HepG2 (cell line): ENCODE results near the gene SLC2A5. TPM values are rescaled to one million over a fixed set of nuclear protein-coding genes. Genes with fewer than 3 reads are reported as not detected.

Source experiments
- ATAC-seq: fragments of 200-7000 bp; cut with Tn5 transposase; 3 replicates; pipeline ENCODE4 v1.9.1; 2020; ENCODE audit warnings: mild to moderate bottlenecking, moderate library complexity
- BruUV-seq: library from RNA; stranded (reverse); fragments of 400-500 nt; replicated peaks from 2 replicates; lab custom pipeline; 2021; lab: Mats Ljungman, UMichigan
- CTCF ChIA-PET: fragments of 300-600 bp; formaldehyde crosslinking; extraction: SDS; loops from one replicate; lab custom pipeline; 2021; ENCODE audit warnings: low total read pairs, inconsistent platforms, low intra/inter-chr PET ratio; lab: Yijun Ruan, JAX
- POLR2A ChIA-PET: fragments of 350-600 bp; sonication (Branson Sonifier 250); formaldehyde crosslinking; loops from one replicate; lab custom pipeline; 2020; ENCODE audit warnings: antibody characterized with exemption, inconsistent platforms; lab: Yijun Ruan, JAX
- DNase-seq: peaks from one replicate; pipeline ENCODE4 v3.0.0-alpha.2; 2015; ENCODE audit warnings: low spot score
- FAIRE-seq: peaks from 3 replicates; lab custom pipeline; 2011; peaks lifted over from hg19 to GRCh38; lab: Jason Lieb, UNC
- H2AFZ ChIP-seq: one replicate; pipeline ENCODE4 v1.6.1; 2011; ENCODE audit warnings: low read length, inconsistent platforms
- H3K27ac ChIP-seq: fragments of 300-600 bp; 3 replicates; pipeline ENCODE4 v1.8.0; 2011; ENCODE audit warnings: mixed run types, mild to moderate bottlenecking, mixed read lengths, low read length, inconsistent platforms; ENCODE audit not compliant: insufficient read depth; ENCODE audit errors: extremely low read length
- H3K27me3 ChIP-seq, 2 experiments: fragments of 200-600 bp in 1 of 2; 2 replicates in 1 of 2; 3 replicates in 1 of 2; pipeline versions ENCODE4 v1.6.0 to v1.8.0; 2011; ENCODE audit warnings: low read length in 2 of 2, mild to moderate bottlenecking in 2 of 2, moderate library complexity in 2 of 2, inconsistent platforms in 1 of 2; ENCODE audit not compliant: insufficient read depth in 2 of 2, control insufficient read depth in 1 of 2
- H3K36me3 ChIP-seq, 2 experiments: fragments of 200-600 bp in 1 of 2; replicated peaks in 1 of 2; 2 replicates in 1 of 2; 3 replicates in 1 of 2; pipeline versions ENCODE4 v1.5.1 to v1.8.0; 2011; ENCODE audit warnings: low read length in 2 of 2, inconsistent platforms in 1 of 2; ENCODE audit not compliant: insufficient read depth in 2 of 2, control insufficient read depth in 1 of 2
- H3K4me1 ChIP-seq: 2 replicates; pipeline ENCODE4 v1.5.1; 2012; ENCODE audit warnings: low read length, inconsistent platforms; ENCODE audit not compliant: insufficient read depth
- H3K4me2 ChIP-seq: 2 replicates; pipeline ENCODE4 v1.6.0; 2011; ENCODE audit warnings: low read depth, low read length, inconsistent platforms
- H3K4me3 ChIP-seq, 3 experiments: fragments of 200-600 bp in 1 of 3; sonication (generic), shearing (Covaris generic) in 1 of 3; replicated peaks in 1 of 3; 2 replicates each; pipeline ENCODE4 v1.5.1; 2011 to 2016; ENCODE audit warnings: low read length in 3 of 3, inconsistent platforms in 2 of 3, low read depth in 2 of 3, mild to moderate bottlenecking in 2 of 3, control low read depth in 1 of 3, mixed read lengths in 1 of 3; ENCODE audit not compliant: insufficient read depth in 1 of 3
- H3K79me2 ChIP-seq: one replicate; pipeline ENCODE4 v1.6.1; 2011; ENCODE audit warnings: low read length, inconsistent platforms; ENCODE audit not compliant: insufficient read depth
- H3K9ac ChIP-seq: 2 replicates; pipeline ENCODE4 v1.6.0; 2011; ENCODE audit warnings: mild to moderate bottlenecking, low read depth, low read length, inconsistent platforms; ENCODE audit not compliant: insufficient read depth
- H3K9me3 ChIP-seq: 2 replicates; pipeline ENCODE4 v1.5.1; 2012; ENCODE audit warnings: mild to moderate bottlenecking, low read length
- H4K20me1 ChIP-seq: 2 replicates; pipeline ENCODE4 v1.6.0; 2011; ENCODE audit warnings: inconsistent platforms, mild to moderate bottlenecking, low read length, moderate library complexity; ENCODE audit not compliant: insufficient read depth
- AGO1 ChIP-seq: fragments of 200-400 bp; formaldehyde crosslinking; IDR thresholded peaks from 2 replicates; pipeline ENCODE4 v1.6.1; 2017; ENCODE audit warnings: mild to moderate bottlenecking, low read depth, low read length, moderate library complexity; ENCODE audit not compliant: poor library complexity, severe bottlenecking
- ARHGAP35 ChIP-seq: sonication (generic); formaldehyde crosslinking; IDR thresholded peaks from 2 replicates; pipeline ENCODE4 v1.9.0; 2022; ENCODE audit warnings: mild to moderate bottlenecking, inconsistent platforms, moderate library complexity, missing genetic modification reagents, borderline replicate concordance
- HCFC1 ChIP-seq: fragments of 150-350 bp; IDR thresholded peaks from 2 replicates; pipeline ENCODE4 v1.6.1; 2014; ENCODE audit warnings: low read depth, low read length
- HNF4A ChIP-seq: sonication (generic); formaldehyde crosslinking; IDR thresholded peaks from 2 replicates; pipeline ENCODE4 v1.4.0; 2020; ENCODE audit warnings: missing genetic modification reagents
- HNRNPL ChIP-seq: fragments of 200-400 bp; formaldehyde crosslinking; IDR thresholded peaks from 2 replicates; pipeline ENCODE4 v1.6.1; 2017; ENCODE audit warnings: mild to moderate bottlenecking, low read depth, low read length
- HOXA5 ChIP-seq: sonication (generic); formaldehyde crosslinking; IDR thresholded peaks from 2 replicates; pipeline ENCODE4 v1.4.0; 2020; ENCODE audit warnings: missing genetic modification reagents
- MAF1 ChIP-seq: sonication (generic); formaldehyde crosslinking; IDR thresholded peaks from 2 replicates; pipeline ENCODE4 v1.5.0; 2020; ENCODE audit warnings: missing genetic modification reagents, borderline replicate concordance
- NFIC ChIP-seq: IDR thresholded peaks from 2 replicates; pipeline ENCODE4 v1.6.1; 2012; ENCODE audit warnings: mild to moderate bottlenecking, low read length, inconsistent platforms
- NR1H2 ChIP-seq: sonication (generic); formaldehyde crosslinking; IDR thresholded peaks from 2 replicates; pipeline ENCODE4 v1.8.1; 2022; ENCODE audit warnings: low read depth, missing genetic modification reagents, borderline replicate concordance
- TBP ChIP-seq: sonication (generic); formaldehyde crosslinking; IDR thresholded peaks from 2 replicates; pipeline ENCODE4 v1.5.0; 2020; ENCODE audit warnings: missing genetic modification reagents
- TCF7 ChIP-seq: sonication (generic); IDR thresholded peaks from 2 replicates; pipeline ENCODE4 v1.6.1; 2016; ENCODE audit warnings: antibody characterized with exemption, low read depth
- TRIM22 ChIP-seq: fragments of 450-650 bp; IDR thresholded peaks from 2 replicates; pipeline ENCODE4 v1.6.1; 2017
- TRIM24 ChIP-seq: sonication (generic); formaldehyde crosslinking; IDR thresholded peaks from 2 replicates; pipeline ENCODE4 v1.8.0; 2022; ENCODE audit warnings: mild to moderate bottlenecking, missing genetic modification reagents
- XRCC5 ChIP-seq: fragments of 200-400 bp; formaldehyde crosslinking; optimal IDR thresholded peaks from 2 replicates; pipeline ENCODE3; 2017; ENCODE audit warnings: mild to moderate bottlenecking, low read length
- ZNF335 ChIP-seq: sonication (generic); formaldehyde crosslinking; IDR thresholded peaks from 2 replicates; pipeline ENCODE4 v1.4.0; 2020; ENCODE audit warnings: missing genetic modification reagents
- ZNF468 ChIP-seq: sonication (generic); formaldehyde crosslinking; IDR thresholded peaks from 2 replicates; pipeline ENCODE4 v1.8.0; 2022; ENCODE audit warnings: mild to moderate bottlenecking, moderate library complexity, missing genetic modification reagents
- ZNF563 ChIP-seq: sonication (generic); formaldehyde crosslinking; IDR thresholded peaks from 2 replicates; pipeline ENCODE4 v1.8.0; 2022; ENCODE audit warnings: mild to moderate bottlenecking, moderate library complexity, missing genetic modification reagents
- WGBS: methylation state at CpG from one replicate; pipeline ENCODE4 v1.1.6; 2017; ENCODE audit warnings: low lambda C conversion rate; 5-methylcytosine and 5-hydroxymethylcytosine counted together
- in situ Hi-C: cut with HindIII; loops from 2 replicates; pipeline ENCODE4 v1.10.0; 2017; ENCODE audit warnings: low pct_unique_long_range_greater_than_20kb; ENCODE audit not compliant: extremely low pct_ligation_motif_present
- intact Hi-C: fragments of 100-400 bp; cut with micrococcal nuclease; formaldehyde crosslinking; loops from one replicate; pipeline ENCODE4 v1.10.0; 2022; ENCODE audit not compliant: unreplicated experiment
- polyA plus RNA-seq, 8 experiments: library from polyadenylated mRNA; depleted of rRNA in 3 of 8; stranded (reverse) in 7 of 8; unstranded in 1 of 8; fragments of >200 nt; fragmentation: Illumina TruSeq in 4 of 8; extraction: Trizol in 4 of 8; gene quantifications; 2 replicates each; pipeline versions ENCODE4 v1.2.1 to v1.2.3, GENCODE V29; 2011 to 2016; ENCODE audit warnings: low read depth in 4 of 8, missing spikeins in 1 of 8, mixed read lengths in 1 of 8; ENCODE audit not compliant: insufficient read depth in 1 of 8
- total RNA-seq, 5 experiments: library from RNA; depleted of rRNA; stranded (reverse); fragments of >200 nt; fragmentation: Illumina TruSeq; extraction: Trizol; gene quantifications; 2 replicates each; pipeline ENCODE4 v1.2.3, GENCODE V29; 2016; ENCODE audit warnings: low read depth in 1 of 5

Gene SLC2A5
- total and polyA plus RNA-seq, 2 of the 13 experiments (the other 11 are each of a cell fraction or from before 2014, with no cell fraction given): 0.04 to 0.54 TPM

DNA sequence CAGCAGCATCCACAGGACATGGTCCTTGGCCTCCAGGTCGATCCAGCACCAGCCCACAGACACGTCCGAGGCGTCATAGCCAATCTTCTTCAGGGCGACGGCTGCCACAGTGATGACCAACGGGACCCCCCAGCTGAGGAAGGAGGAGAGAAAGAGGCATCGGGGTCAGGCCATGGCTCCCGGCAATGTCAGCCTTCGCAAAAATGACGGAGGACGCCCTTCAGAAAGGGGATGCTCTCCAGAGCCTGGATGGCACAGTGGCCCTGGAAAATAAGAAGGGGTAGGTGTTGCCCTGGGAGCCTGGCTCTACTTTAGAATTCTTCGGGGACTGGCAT is 41.9 kb upstream of the SLC2A5 start:
- in situ Hi-C loops: loop anchor here (5.0 kb wide), 2 partner anchors 86 to 136 kb away; no protein-coding TSS in a partner anchor
- Histone ChIP-seq H3K4me1 (peaks cover 56% of the 10 kb centered on the region), H2AFZ (no peak overlapping the region), H3K9me3 (no peaks in the 10 kb centered on the region), H3K27ac (no peak overlapping the region), H3K4me3 (no peak overlapping the region), H3K36me3 (peaks cover 6 to 13% of the 10 kb centered on the region in 2 experiments; a peak in 4 of 5 replicates), H3K27me3 (no peaks in the 10 kb centered on the region), H3K79me2 (peaks cover 2% of the 10 kb centered on the region), H4K20me1 (no peaks in the 10 kb centered on the region), H3K4me2 (no peak overlapping the region), H3K9ac (no peak overlapping the region)
- POLR2A ChIA-PET: interaction anchor here (0.8 to 3.0 kb wide), 7 partner anchors 17 to 139 kb away, joined by 3 to 25 read pairs (median 4); partner anchors contain the start of genes GPR157 and H6PD
- CTCF ChIA-PET: interaction anchor here (1.0 to 1.7 kb wide), 6 partner anchors 17 to 138 kb away, joined by 3 to 9 read pairs (median 4); partner anchors contain the start of gene GPR157
- ATAC-seq: no peak
- no peak for FAIRE-seq
- peak; percentile 22 for TF ChIP-seq AGO1
- peak; percentile 13; the same call in 1 of the 2 replicates for TF ChIP-seq HNRNPL
- 0 out of 2 replicates have a peak, but pooled peaks have one; percentile 13 for TF ChIP-seq ARHGAP35 (CRISPR knock-in tag)
- TF ChIP-seq XRCC5: no peak
- DNase-seq: no peak
- intact Hi-C loops: loop anchor here (1.0 to 5.0 kb wide), 3 partner anchors 17 to 121 kb away; partner anchors contain the start of gene H6PD
- WGBS: 95% methylated on average over 13 of the region's 13 CpGs
- no TSS peak for BruUV-seq

- CTCF ChIA-PET: interaction anchor here (1.0 to 1.7 kb wide), 7 partner anchors 18 to 138 kb away, joined by 3 to 9 read pairs (median 4); partner anchors contain the start of gene GPR157
- TF ChIP-seq TCF7 (no peak), HOXA5 (CRISPR knock-in tag) (no peak), NR1H2 (no peak), ZNF468 (no peak), TRIM24 (CRISPR knock-in tag) (no peak), HNF4A (peak; percentile 19; the same call in 1 of the 2 replicates), NFIC (no peak), HCFC1 (no peak), TRIM22 (no peak), TBP (no peak), ZNF335 (no peak), ZNF563 (CRISPR knock-in tag) (no peak), MAF1 (CRISPR knock-in tag) (no peak)
Measured at GRCh38 chr1:9110669-9111356, 41.4 kb upstream of the SLC2A5 start.

More at GRCh38 chr1:9110669-9111356, 41.4 kb upstream of the SLC2A5 start:
- in situ Hi-C loops (loop anchor here (5.0 kb wide), 2 partner anchors 86 to 136 kb away; no protein-coding TSS in a partner anchor), intact Hi-C loops (loop anchor here (1.0 to 5.0 kb wide), 4 partner anchors 17 to 121 kb away; partner anchors contain the start of gene H6PD)
- H3K9me3 ChIP-seq: no peaks in the 10 kb centered on the region
- no TSS peak for BruUV-seq
- POLR2A ChIA-PET: interaction anchor here (0.6 to 3.0 kb wide), 6 partner anchors 10 to 139 kb away, joined by 3 to 25 read pairs (median 4); partner anchors contain the start of genes GPR157 and H6PD
- H3K4me2 ChIP-seq: 0 out of 2 replicates have a peak overlapping the region, but pooled peaks have one; percentile 8
- 32% methylated on average over 14 of the region's 18 CpGs for WGBS
- peaks cover 2% of the 10 kb centered on the region for H3K79me2 ChIP-seq
- no peak overlapping the region for H3K27ac ChIP-seq
- H4K20me1 ChIP-seq: no peaks in the 10 kb centered on the region
- no peak overlapping the region for H3K9ac ChIP-seq
- FAIRE-seq (peak; percentile 75), DNase-seq (peak; percentile 85), ATAC-seq (peak; percentile 53)
- no peak overlapping the region for H2AFZ ChIP-seq
- H3K4me3 ChIP-seq: no peak overlapping the region; a peak in 1 of 6 replicates
- H3K36me3 ChIP-seq: peaks cover 8 to 13% of the 10 kb centered on the region in 2 experiments; a peak in 4 of 5 replicates
- H3K4me1 ChIP-seq: peaks cover 55% of the 10 kb centered on the region
- H3K27me3 ChIP-seq: no peaks in the 10 kb centered on the region
